ENCODE results near the gene IMMP2L.
A peak's percentile ranks its signal among the peaks of the same experiment; 100 is the strongest.

Gene IMMP2L

DNA sequence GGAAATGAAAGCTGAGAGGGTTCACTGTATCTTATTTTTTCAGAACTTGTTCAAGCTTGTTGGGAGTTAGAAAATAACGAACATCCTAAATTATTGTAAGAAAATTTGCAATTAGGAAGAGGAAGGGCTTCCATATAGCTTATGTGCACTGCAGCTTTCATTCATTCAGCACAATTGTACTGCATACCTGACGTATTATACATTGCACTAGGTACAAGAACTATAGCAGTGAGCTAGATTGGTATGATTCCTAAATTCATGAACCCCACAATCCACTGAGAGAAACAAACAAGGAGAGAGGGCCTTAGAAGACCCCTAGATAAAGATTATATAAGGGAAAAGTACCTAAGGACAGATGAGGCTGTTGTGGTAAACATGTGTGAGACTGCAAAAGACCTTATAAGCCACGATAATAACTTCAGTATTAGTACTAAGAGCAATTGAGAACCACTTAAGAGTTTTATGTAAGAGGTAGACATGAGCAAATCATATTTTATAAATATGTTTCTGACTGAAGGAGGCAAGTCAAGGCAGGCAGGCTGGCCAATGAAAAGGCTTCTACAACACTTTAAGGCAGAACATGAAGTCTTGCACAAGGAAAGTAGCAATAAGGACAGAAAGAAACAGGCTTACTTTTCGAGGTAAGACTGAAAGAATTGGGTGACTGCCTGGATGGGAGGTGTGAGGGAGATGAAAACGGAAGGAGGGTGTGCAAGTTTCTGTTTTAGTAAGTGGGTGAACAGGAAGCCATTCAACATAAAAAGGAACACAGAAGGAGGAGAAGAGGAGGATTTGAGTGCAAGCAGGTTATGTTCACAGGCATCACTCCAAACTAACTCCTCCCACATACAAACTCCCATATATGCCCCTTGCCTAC is 549.3 kb downstream of the IMMP2L start:
- FAIRE-seq: no peak

DNA sequence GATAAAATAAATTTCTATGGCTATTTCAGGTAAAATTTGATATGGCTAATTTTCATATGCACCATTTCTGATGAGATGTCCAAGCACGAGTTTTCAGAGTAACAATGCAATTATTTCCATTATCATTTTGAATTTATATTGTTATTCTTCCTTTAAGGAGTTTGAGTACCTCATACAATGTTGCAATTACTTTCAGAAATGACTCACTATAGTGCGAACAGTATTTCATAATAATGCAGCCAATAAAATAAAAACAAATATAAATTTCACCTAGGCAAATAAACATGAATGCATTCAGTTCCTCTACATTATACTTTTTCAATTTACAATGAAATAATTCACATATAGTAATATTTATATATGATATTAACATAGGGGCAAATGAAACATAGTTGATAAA is 550.1 kb downstream of the IMMP2L start:
- peak; percentile 54 for FAIRE-seq

- no peak for FAIRE-seq
Measured at GRCh38 chr7:111011520-111011919, 550.8 kb downstream of the IMMP2L start.

DNA sequence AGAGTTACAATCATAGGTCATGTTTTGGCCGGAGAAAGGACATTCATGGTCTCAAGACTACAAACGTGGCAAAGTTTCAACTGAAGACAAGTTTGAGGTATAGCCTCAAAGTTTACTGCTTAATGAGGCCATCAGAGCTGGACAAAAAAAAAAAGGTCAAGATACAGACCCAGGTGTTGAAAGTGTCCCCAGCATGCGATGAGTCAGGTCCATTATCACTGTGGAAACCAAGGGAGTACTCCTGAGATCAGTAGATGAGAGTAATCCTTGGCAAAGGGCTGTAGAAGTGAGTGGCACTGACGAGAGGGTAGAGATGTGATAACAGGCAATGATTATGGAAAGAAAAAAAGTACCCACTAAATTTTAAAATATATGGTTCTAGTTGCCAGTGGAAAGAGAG is 551.5 kb downstream of the IMMP2L start:
- FAIRE-seq: no peak

- FAIRE-seq: no peak
Measured at GRCh38 chr7:111009526-111010040, 552.7 kb downstream of the IMMP2L start.

- no peak for FAIRE-seq
Measured at GRCh38 chr7:111006691-111007090, 555.6 kb downstream of the IMMP2L start.

- FAIRE-seq: no peak
Measured at GRCh38 chr7:111006040-111006439, 556.3 kb downstream of the IMMP2L start.

GRCh38 chr7:111005445-111005844 is 556.8 kb downstream of the IMMP2L start:
- no peak for FAIRE-seq

DNA sequence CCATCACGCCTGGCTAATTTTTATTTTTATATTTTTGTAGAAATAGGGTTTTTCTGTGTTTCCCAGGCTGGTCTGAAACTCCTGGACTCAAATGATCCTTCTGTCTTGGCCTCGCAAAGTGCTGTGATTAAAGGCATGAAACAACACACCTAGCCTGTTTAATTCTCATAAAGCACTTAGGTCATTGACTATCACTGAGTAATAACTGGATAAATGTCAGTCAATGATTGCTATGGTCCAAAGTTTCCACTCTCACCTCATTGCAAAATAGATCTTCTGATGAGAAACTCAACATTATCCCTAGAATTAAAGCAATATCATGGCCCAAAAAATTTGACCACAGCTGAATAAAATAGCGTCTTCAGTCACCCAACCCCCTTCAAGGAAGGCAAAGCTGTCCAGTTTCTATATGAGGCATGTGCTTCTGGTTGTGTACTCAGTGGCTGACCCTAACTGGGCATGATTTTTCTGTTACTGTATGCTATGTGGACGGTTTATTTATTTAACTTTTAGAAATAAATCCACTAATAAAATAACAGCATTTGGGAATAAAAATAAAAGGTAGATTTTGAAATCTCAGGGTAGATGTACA is 557.9 kb downstream of the IMMP2L start:
- no peak for FAIRE-seq

- FAIRE-seq: no peak
Measured at GRCh38 chr7:111003883-111004282, 558.4 kb downstream of the IMMP2L start.

GRCh38 chr7:110994028-110994967 is 568.0 kb downstream of the IMMP2L start:
- FAIRE-seq: no peak

GRCh38 chr7:110988890-110989501 is 573.3 kb downstream of the IMMP2L start:
- FAIRE-seq: no peak

GRCh38 chr7:110988348-110988747 is 573.9 kb downstream of the IMMP2L start:
- FAIRE-seq: no peak

- FAIRE-seq: no peak
Measured at GRCh38 chr7:110987127-110987693, 575.1 kb downstream of the IMMP2L start.

DNA sequence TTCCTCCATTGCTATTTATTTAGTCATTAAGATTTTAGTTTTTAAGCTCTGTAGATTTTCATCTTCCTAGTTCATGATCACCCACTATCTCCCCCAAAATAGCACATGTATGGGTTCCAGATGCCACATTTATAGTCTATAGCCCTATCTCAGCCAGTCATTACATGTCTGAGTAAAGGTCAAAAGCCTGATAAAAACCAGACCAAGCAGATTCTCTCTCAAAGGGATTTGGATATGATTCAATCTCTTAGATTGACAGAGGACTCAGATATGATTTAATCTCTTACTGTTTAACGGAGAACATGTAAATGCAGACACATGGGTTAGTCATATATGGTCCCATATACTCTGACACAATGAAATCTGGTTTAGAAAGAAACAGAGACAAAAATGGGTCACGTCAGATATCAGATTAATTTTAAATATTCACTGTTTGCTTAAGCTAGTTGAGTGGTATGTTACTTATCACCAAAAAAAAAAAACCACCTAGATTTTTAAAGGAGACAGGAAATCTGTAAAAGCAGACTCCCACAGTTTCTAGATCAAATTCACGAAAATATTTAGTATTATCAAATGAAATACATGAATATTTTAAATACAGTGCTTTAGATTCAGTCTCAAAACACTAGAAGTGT is 578.4 kb downstream of the IMMP2L start:
- FAIRE-seq: no peak

- no peak for FAIRE-seq
Measured at GRCh38 chr7:110977127-110977737, 585.1 kb downstream of the IMMP2L start.

- no peak for FAIRE-seq
Measured at GRCh38 chr7:110975486-110975885, 586.8 kb downstream of the IMMP2L start.

- FAIRE-seq: no peak
Measured at GRCh38 chr7:110974441-110974840, 587.9 kb downstream of the IMMP2L start.

- FAIRE-seq: no peak
Measured at GRCh38 chr7:110973196-110973990, 588.9 kb downstream of the IMMP2L start.

GRCh38 chr7:110964775-110965174 is 597.5 kb downstream of the IMMP2L start:
- FAIRE-seq: no peak
